ENCODE measurements around the gene ING2.
"Not testable (repeated sequence)": the region's sequence is repeated elsewhere in the genome, so short reads cannot be mapped to it uniquely, and the experiment has no call there.

Gene ING2

GRCh38 chr4:183552274-183553146 lies 47.7 kb downstream of the ING2 start:
- no peak for DNase-seq

GRCh38 chr4:183553147-183553478 lies 48.3 kb downstream of the ING2 start:
- not testable (repeated sequence) for DNase-seq

- no peak for DNase-seq
These were observed 48.9 kb downstream of the ING2 start for GRCh38 chr4:183553601-183554345.

- DNase-seq: no peak
These were observed 49.5 kb downstream of the ING2 start for GRCh38 chr4:183554346-183554686.

GRCh38 chr4:183554878-183555585 lies 50.2 kb downstream of the ING2 start:
- no peak for DNase-seq

GRCh38 chr4:183556947-183557346 lies 52.1 kb downstream of the ING2 start:
- DNase-seq: no peak

GRCh38 chr4:183557611-183558010 lies 52.8 kb downstream of the ING2 start:
- DNase-seq: no peak

- no peak for DNase-seq
These were observed 54.0 kb downstream of the ING2 start for GRCh38 chr4:183558873-183559272.

GRCh38 chr4:183561905-183562304 lies 57.0 kb downstream of the ING2 start:
- DNase-seq: no peak

Measured in AML-193 (cell line).